NCI-H146 (cell line): ENCODE results near the gene NAV2.
A peak's percentile ranks its signal among the peaks of the same experiment; 100 is the strongest.
"Not testable (repeated sequence)": the region's sequence is repeated elsewhere in the genome, so short reads cannot be mapped to it uniquely, and the experiment has no call there.

ENCODE experiments used
- DNase-seq: peaks from one replicate; lab custom pipeline; 2025; lab: John Stamatoyannopoulos, UW

NAV2 gene

DNA sequence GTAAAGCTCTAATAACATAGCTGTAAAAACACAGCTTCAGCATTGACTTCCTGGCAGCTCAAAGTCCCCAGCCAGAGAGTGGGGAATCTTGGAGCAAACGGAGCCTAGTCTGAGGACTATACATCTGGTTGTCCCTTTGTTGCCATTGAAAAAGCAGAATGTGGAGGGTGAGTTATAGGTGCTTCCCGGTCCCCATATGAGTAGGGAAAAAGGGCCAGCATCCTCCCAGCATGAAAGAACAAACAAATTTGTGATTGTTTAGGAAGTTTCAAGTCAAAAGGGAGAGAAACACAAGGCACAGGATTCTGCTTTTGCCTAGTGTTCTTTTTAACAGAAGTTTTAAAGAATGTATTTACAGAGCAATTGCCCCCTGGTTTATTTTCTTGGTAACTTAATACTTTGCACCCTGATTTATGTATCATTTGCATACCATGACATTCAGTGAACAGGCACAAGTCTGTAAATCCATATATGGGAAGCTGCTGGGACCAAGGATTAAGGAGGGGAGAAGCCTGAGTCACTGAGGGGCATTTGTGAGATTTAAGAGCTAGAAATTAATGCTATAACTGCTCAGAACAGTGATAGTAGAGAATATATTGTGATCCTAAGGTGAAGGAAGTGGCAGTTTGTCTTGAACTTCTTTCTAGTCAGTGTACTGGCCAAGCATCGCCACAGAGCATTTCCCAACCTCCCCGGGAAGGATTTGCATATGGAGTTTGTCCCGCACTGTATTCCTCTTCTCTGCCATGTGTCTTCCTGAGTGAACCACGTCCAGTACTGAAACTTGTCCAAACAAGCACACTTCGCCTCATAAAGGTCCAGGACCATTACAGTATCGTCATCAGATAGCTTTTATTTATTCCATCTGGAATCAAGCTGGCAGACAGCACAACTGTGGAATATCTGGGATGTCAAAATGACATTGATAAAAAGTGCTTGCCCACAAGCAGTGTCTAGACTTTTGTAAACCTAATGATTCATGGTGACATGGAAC is 344.6 kb downstream of the NAV2 start:
- DNase-seq: no peak

DNA sequence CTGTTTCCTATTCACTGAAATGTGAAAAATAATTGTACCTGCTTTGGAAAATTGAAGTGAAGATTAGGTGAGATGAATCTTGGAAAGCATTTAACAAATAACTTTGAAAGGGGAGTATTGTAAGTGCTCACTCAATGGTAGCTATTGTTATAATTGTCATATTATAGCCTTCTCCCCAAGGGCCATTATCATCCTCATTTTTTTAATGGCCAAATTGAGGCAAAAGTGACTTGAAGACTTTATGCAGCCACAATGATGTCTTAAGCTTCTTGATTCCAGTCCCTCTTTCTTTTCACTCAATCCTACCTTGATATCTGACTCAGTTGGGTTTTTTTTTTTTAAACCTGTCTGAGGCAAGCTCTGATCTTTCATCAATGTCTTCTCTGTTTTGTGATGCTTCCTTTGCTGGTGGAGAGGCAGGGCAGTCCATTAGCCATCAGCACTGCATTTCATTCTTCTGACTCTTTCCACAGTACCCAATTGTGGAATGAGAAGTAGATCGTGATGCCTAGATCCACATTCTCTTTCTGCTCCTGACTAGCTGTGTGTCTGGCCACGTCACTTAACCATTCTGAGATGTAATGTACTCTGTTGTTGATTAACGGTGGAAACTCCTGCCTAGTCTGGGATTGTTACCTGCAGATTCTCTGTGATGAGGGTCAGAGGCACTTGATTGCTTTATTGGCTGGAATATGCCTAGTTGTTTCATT is 346.3 kb downstream of the NAV2 start:
- no peak for DNase-seq

DNA sequence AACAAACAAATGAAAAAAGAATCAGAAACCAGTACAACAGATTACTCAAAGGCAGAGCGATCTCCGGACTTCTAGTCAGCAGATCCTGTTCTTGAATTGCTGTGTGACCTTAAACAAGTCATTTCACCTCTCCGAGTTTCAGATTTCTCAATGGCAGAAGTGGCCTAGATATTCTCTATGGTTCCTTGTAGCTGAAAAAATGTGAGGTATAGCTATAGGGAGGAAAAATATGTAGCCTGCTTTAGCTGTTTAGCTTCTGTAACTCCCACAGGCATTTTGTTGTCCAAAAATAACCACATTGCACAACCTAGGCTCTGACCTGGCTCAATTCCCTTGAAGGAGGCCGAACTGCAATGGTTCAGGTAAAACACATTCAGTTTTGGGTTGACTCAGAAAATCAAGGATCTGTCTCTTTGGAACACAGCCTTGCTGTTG is 347.0 kb downstream of the NAV2 start:
- no peak for DNase-seq

DNA sequence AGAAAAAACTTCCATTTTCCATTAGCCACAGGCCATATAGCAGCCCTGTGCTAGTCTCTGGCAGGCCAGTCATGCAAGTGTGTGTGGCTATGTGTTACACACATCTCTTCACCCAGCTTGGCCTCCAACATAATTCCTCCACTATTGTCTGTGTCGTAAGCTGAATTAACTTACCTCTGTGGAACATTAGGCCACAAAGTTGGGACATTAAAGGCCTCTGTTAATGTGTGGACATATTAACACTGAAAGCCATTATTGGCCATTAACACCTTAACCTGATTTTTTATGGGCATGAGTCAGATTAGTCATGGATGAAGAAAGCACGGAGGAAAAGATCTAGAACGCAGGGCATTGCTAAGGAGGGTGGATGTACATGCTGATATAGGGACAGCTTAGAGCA is 347.5 kb downstream of the NAV2 start:
- DNase-seq: no peak

DNA sequence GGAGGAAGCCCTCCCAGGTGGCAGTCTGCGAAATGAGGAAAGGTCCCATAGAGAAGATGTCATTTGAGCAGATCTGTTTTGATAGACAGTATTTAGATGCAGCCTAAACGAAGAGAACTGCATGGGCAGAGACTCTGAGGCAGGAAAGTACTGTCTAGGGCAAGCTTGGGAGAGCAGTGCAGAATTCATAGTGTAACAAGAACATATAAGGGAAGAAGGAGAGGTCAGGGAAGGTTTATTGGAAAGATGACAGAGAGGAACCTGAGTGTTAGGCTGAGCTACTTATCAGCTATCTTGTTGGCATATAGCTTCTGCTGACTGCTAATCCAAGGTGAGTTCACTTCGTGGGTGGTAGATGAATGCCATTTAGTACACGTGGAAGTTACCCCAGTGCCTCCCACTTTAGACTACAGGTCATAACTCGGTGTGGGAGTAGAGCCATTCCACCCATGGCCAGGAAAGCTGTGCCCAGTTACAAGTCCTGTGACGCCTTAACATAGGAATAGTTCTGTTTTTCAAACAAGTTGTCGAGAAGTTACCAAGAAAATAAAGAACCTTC is 348.1 kb downstream of the NAV2 start:
- DNase-seq: no peak

DNA sequence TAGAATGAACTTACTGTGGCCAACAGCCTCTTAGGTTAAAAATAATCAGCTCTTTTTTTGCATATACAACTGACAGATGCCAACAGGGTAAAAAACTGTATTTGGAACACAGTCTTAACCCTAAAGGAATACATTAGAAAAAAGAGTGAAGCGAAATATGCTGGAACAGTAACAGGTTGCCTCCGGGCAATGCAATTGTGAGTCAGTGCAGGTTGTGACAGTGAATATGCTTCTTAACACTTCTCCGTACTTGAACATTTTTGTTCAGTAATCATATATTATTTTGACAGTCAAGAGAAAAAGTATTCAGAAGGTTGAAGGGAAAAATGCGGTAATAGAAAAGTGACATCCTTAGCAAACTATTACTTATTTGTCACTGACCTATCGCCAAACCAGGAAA is 349.1 kb downstream of the NAV2 start:
- no peak for DNase-seq

- DNase-seq: no peak
These were observed 352.3 kb downstream of the NAV2 start for GRCh38 chr11:20064961-20065405.

DNA sequence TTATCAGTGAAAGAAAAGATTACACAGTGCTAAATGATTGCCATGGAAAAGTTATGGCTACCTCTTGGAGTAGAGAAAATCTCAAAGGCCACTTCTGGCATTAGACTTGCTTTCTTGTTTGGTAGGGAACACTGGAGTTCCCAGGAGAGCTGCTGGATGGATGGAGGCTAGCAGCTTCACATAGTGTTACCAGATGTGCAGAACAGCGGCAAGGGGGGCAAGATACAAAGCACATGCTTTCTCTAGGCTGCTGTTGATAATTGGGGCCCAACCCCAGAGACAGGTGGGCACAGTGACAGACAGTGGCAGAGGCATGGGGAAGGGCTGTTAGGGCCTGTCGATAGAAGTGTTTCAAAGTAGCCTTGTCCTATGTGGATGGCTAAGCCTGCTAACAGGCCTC is 352.8 kb downstream of the NAV2 start:
- no peak for DNase-seq

- peak; percentile 26 for DNase-seq
These were observed 353.6 kb downstream of the NAV2 start for GRCh38 chr11:20066013-20066782.

- no peak for DNase-seq
These were observed 354.1 kb downstream of the NAV2 start for GRCh38 chr11:20066783-20067156.

GRCh38 chr11:20067665-20068064 is 355.0 kb downstream of the NAV2 start:
- no peak for DNase-seq

DNA sequence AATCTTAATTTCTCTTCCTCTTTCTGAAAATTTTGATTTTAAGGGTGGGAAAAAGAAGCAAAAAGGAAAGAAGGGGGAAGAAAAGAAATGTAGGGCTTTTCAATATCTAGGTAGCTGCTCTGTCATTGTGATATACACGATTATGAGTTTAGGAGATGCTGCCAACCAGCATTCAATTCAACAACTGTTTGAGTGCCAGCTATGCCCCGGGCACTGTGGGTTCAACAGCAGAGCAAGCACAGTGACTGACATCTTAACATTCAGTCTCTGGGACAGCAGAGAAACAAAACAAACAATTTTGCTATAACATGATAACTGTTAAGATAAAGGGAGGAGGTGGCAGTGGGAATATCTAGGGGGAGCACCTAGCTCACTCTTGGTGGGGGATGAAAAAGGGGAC is 356.1 kb downstream of the NAV2 start:
- no peak for DNase-seq

DNA sequence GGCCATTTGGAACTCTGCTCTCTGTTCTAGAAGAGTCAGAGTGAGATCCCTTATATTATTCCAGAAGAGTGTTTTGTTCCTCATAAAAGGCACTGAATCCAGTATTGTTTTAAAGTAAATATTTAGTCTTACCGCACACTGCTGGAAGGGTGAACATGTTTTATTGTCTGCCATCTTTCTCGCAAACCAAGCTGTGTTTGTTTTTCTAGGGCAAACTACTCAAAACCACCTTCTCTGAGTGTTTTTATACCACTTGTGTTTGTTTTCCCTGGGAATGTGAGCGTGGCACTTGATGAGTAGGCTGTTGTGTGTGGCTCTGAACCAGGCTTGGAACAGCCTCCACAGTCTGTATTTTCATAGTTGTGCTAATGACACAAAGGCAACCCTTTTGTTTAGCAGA is 357.8 kb downstream of the NAV2 start:
- DNase-seq: peak; percentile 48

GRCh38 chr11:20075627-20076026 is 363.0 kb downstream of the NAV2 start:
- no peak for DNase-seq

DNA sequence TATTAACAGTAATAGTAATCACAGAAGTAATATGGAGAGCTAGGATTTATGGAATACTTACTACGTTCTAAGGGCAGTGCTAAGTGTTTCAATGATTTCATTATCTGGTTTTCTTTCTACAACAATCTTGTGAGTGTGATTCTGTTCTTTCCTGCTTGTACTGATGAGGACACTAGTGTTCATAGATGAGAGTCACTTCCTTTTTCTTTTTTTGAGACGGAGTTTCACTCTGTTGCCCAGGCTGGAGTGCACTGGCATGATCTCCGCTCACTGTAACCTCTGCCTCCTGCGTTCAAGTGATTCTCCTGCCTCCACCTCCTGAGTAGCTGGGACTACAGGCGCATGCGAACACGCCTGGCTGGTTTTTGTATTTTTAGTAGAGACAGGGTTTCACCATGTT is 366.2 kb downstream of the NAV2 start:
- no peak for DNase-seq

- no peak for DNase-seq
These were observed 367.5 kb downstream of the NAV2 start for GRCh38 chr11:20080032-20080685.

DNA sequence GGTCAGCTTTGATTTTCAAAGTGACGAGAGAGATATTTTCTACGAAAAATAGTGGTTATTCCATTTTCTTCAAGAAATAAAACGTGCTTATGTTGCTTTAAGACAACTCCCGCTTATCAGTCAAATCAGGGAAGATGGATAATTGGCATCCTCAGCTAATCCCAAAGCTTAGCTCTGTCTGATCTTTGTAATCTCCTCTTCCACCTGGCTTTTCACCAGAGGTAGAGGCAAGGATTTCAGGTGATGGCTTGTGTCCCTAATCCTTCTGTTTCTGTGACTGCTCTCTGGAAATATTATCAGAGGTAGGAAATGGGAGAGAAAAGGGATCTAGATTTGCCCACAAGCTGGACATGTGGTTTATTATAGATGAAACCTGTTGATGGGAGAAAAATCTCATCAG is 368.7 kb downstream of the NAV2 start:
- no peak for DNase-seq

DNA sequence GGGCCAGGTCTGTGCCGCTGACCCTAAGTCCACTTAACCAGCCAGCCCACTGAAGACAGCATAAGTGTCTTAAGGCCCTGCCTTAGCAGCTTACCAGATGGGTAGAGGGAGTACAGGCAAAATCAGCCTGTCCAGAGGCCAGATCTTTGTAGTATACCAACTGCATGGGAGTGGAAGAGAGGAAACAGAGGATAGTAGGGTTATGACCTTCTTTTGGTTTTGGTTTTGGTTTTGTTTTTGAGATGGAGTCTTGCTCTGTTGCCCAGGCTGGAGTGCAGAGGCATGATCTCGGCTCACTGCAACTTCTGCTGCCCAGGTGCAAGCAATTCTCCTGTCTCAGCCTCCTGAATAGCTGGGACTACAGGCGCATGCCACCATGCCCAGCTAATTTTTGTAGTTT is 371.2 kb downstream of the NAV2 start:
- not testable (repeated sequence) for DNase-seq

- no peak for DNase-seq
These were observed 372.5 kb downstream of the NAV2 start for GRCh38 chr11:20084921-20085814.

DNA sequence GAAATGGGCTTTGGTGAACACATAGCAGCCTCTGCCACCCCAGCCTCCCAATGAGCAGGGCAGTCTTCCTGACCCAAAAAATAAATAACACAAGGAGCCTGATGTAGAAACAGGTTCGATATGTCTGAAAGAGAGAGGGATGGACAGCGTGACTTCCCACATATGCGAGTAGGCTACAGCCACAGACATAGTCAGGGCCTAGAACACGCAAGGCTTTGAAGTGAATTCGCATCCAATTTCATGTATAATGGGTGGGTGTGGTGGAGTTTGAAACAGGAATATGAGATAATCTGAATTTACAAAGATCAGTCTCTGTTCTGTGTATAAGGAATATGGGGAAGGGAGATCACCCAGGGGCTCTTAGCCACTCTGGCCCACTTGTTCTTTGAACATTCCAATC is 373.3 kb downstream of the NAV2 start:
- DNase-seq: no peak
